ENCODE data around the gene CTSD. TPM values are rescaled to one million over a fixed set of nuclear protein-coding genes. Genes with fewer than 3 reads are reported as not detected.

The CTSD gene
- total RNA-seq, 1 experiment from 2014 or later = 158 TPM

DNA sequence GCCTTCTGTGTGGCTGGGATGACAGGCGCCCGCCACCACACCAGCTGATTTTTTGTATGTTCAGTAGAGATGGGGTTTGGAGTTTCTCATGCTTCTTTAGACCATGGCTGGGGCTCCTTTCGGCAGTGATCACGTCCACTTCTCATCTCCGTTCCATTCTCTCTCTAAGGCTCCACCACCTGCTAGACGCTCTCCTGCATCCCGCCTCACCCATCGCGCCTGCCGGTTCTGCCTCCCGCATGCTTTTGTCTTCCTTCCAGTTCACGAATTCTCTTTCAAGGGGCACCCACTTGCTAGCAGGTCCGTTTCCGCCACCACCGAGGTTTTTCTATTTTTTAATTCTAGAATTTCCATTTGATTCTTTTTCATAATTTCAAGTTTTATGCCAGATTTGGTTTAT, 49.1 kb upstream of the CTSD start:
- Histone ChIP-seq H3K27me3 (ENCODE audit: insufficient read depth, low read length) (no peaks in the 10 kb centered on the region), H4K8ac (replicated peaks; ENCODE audit: insufficient read length, low read depth, low read length) (no peak overlapping the region), H3K9me3 (ENCODE audit: control insufficient read depth, low read depth, low read length) (no peaks in the 10 kb centered on the region), H3K56ac (ENCODE audit: insufficient read length, low read depth, low read length) (no peak overlapping the region), H3K4me1 (ENCODE audit: insufficient read depth, low read length) (no peaks in the 10 kb centered on the region), H2BK20ac (ENCODE audit: low read depth, low read length, poor library complexity, severe bottlenecking) (no peak overlapping the region), H4K5ac (ENCODE audit: insufficient read length, low read depth, low read length) (no peak overlapping the region), H3K27ac (ENCODE audit: insufficient read length, low read depth, low read length) (no peak overlapping the region), H2AFZ (ENCODE audit: low read length) (no peak overlapping the region), H3K9ac (ENCODE audit: extremely low read depth, insufficient read length, low read length) (no peak overlapping the region), H4K20me1 (ENCODE audit: control insufficient read depth, insufficient read depth, insufficient read length) (no peaks in the 10 kb centered on the region), H3K23me2 (ENCODE audit: insufficient read length, low read depth, low read length, poor library complexity, severe bottlenecking) (no peaks in the 10 kb centered on the region), H2BK120ac (ENCODE audit: low read depth, low read length, poor library complexity, severe bottlenecking) (no peak overlapping the region), H2BK15ac (ENCODE audit: low read depth, low read length) (no peak overlapping the region), H2BK5ac (ENCODE audit: insufficient read length, low read length) (no peak overlapping the region), H4K91ac (ENCODE audit: insufficient read length, low read depth, low read length) (no peak overlapping the region), H3K4me2 (ENCODE audit: insufficient read depth, insufficient read length, low read length) (no peak overlapping the region), H3T11ph (ENCODE audit: low read length) (no peak overlapping the region), H3K18ac (ENCODE audit: insufficient read length, low read depth, low read length) (no peak overlapping the region), H3K23ac (ENCODE audit: insufficient read length, low read depth, low read length) (no peak overlapping the region), H2AK5ac (ENCODE audit: insufficient read length, low read length) (no peak overlapping the region), H3K79me1 (ENCODE audit: insufficient read depth, low read depth, low read length, poor library complexity, severe bottlenecking) (no peaks in the 10 kb centered on the region), H3K4ac (ENCODE audit: low read depth, low read length) (no peak overlapping the region), H3K79me2 (ENCODE audit: insufficient read depth, low read length) (no peaks in the 10 kb centered on the region), H3K14ac (ENCODE audit: insufficient read depth, low read length) (no peak overlapping the region), H2BK12ac (ENCODE audit: insufficient read length, low read depth, low read length) (no peak overlapping the region)
- H3K9me3 Mint-ChIP-seq = peaks cover 8 to 9% of the 10 kb centered on the region in 2 experiments
- no CpG with 5 or more reads among the region's 15 CpGs for WGBS (ENCODE audit: extremely low coverage, insufficient read length, low lambda C conversion rate)
- H3K4me3 Mint-ChIP-seq = no peak overlapping the region
- no peak for DNase-seq
- TF ChIP-seq, protein P1, sequence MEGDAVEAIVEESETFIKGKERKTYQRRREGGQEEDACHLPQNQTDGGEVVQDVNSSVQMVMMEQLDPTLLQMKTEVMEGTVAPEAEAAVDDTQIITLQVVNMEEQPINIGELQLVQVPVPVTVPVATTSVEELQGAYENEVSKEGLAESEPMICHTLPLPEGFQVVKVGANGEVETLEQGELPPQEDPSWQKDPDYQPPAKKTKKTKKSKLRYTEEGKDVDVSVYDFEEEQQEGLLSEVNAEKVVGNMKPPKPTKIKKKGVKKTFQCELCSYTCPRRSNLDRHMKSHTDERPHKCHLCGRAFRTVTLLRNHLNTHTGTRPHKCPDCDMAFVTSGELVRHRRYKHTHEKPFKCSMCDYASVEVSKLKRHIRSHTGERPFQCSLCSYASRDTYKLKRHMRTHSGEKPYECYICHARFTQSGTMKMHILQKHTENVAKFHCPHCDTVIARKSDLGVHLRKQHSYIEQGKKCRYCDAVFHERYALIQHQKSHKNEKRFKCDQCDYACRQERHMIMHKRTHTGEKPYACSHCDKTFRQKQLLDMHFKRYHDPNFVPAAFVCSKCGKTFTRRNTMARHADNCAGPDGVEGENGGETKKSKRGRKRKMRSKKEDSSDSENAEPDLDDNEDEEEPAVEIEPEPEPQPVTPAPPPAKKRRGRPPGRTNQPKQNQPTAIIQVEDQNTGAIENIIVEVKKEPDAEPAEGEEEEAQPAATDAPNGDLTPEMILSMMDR (conservative IDR thresholded peaks at IDR 0.05) = no peak
- H3K27me3 Mint-ChIP-seq (ENCODE audit: low read depth) = peaks cover 51% of the 10 kb centered on the region
- H3K36me3 Mint-ChIP-seq (ENCODE audit: insufficient read depth in 1 of 3, low read depth in 3 of 3) = no peaks in the 10 kb centered on the region; a peak in 1 of 7 replicates
- no peaks in the 10 kb centered on the region for H3K4me1 Mint-ChIP-seq
- H3K27ac Mint-ChIP-seq = no peak overlapping the region
